Measurements from ENCODE around the gene SLC27A3. TPM values are rescaled to one million over a fixed set of nuclear protein-coding genes. Genes with fewer than 3 reads are reported as not detected.

The SLC27A3 gene
- total and polyA plus RNA-seq, 2 of the 8 experiments (the other 6 are each of a cell fraction or from before 2014, with no cell fraction given) = 39.1 to 40.1 TPM

GRCh38 chr1:153800516-153800915 is 25.3 kb downstream of the SLC27A3 start (continued):
- TF ChIP-seq CHD7 (IDR thresholded peaks at IDR 0.05; ENCODE audit: insufficient replicate concordance, low read length) = no peak
- no peak for TF ChIP-seq SIN3A (conservative IDR thresholded peaks at IDR 0.05 in 1 of 2, IDR thresholded peaks at IDR 0.05 in 1 of 2; ENCODE audit: low read depth in 1 of 2, low read length in 2 of 2)
- no peak for TF ChIP-seq SP2 (IDR thresholded peaks at IDR 0.05; ENCODE audit: low read length)
- TF ChIP-seq CREB1 (IDR thresholded peaks at IDR 0.05) = no peak
- TF ChIP-seq RBBP5 (IDR thresholded peaks at IDR 0.05; ENCODE audit: borderline replicate concordance, low read depth, low read length) = no peak
- TF ChIP-seq EZH2 (IDR thresholded peaks at IDR 0.05; ENCODE audit: low read depth, low read length, severe bottlenecking) = no peak
- TF ChIP-seq SP4 (IDR thresholded peaks at IDR 0.05; ENCODE audit: low read length) = no peak
- TF ChIP-seq POU5F1 (IDR thresholded peaks at IDR 0.05; ENCODE audit: low read depth, low read length) = no peak
- TF ChIP-seq GABPA (IDR thresholded peaks at IDR 0.05; ENCODE audit: borderline replicate concordance, insufficient read depth, low read length) = no peak
- TF ChIP-seq ZNF274 (IDR thresholded peaks at IDR 0.05; ENCODE audit: borderline replicate concordance, extremely low read depth, low read length) = no peak
- TF ChIP-seq SAP30 (IDR thresholded peaks at IDR 0.05; ENCODE audit: insufficient read depth, insufficient replicate concordance, low read length) = no peak
- TF ChIP-seq GTF2F1 (IDR thresholded peaks at IDR 0.05; ENCODE audit: borderline replicate concordance, low read depth, low read length) = no peak

Data from H1 (cell line).